B cell (primary cell): ENCODE measurements around the gene M1AP. TPM values are rescaled to one million over a fixed set of nuclear protein-coding genes. Genes with fewer than 3 reads are reported as not detected.
"Not testable (repeated sequence)": the region's sequence is repeated elsewhere in the genome, so short reads cannot be mapped to it uniquely, and the experiment has no call there.

ENCODE experiments used
- ATAC-seq: fragments of 200-7000 bp; cut with Tn5 transposase; one replicate; pipeline ENCODE4 v1.10.0; 2021; ENCODE audit warnings: low read depth, mild to moderate bottlenecking, moderate number of reproducible peaks, moderate library complexity
- CTCF ChIA-PET: fragments of 350-600 bp; sonication (Branson Sonifier 250); formaldehyde crosslinking; loops from one replicate; lab custom pipeline; 2021; ENCODE audit warnings: antibody characterized with exemption, inconsistent platforms; lab: Charles Lee
- POLR2A ChIA-PET: fragments of 350-600 bp; sonication (Branson Sonifier 250); formaldehyde crosslinking; loops from one replicate; lab custom pipeline; 2021; ENCODE audit warnings: antibody characterized with exemption; lab: Charles Lee
- DNase-seq: peaks from one replicate; pipeline ENCODE4 v3.0.0; 2013
- H2AFZ ChIP-seq: 2 replicates; pipeline ENCODE4 v1.6.1; 2012; ENCODE audit warnings: mild to moderate bottlenecking, low read depth, low read length; ENCODE audit not compliant: insufficient read depth, poor library complexity, severe bottlenecking
- H3K27ac ChIP-seq, 2 donors: 1 replicate in 1 of 2; 2 replicates in 1 of 2; pipeline ENCODE4 v1.5.1; 2012 to 2013; ENCODE audit warnings: low read length in 2 of 2, mild to moderate bottlenecking in 2 of 2, moderate library complexity in 1 of 2
- H3K27me3 ChIP-seq, 4 experiments: fragments of 200-600 bp in 1 of 4; sonication (generic) in 1 of 4; replicated peaks in 1 of 4; 1 replicate in 2 of 4; 2 replicates in 2 of 4; pipeline versions ENCODE4 v1.6.1 to v1.7.0; 2013 to 2016; ENCODE audit warnings: low read length in 3 of 4, mild to moderate bottlenecking in 2 of 4, mixed read lengths in 1 of 4, moderate library complexity in 1 of 4; ENCODE audit not compliant: insufficient read depth in 4 of 4, control insufficient read depth in 3 of 4; ENCODE audit errors: control extremely low read depth in 1 of 4
- H3K36me3 ChIP-seq, 2 experiments: replicated peaks in 1 of 2; 1 replicate in 1 of 2; 2 replicates in 1 of 2; pipeline versions ENCODE4 v1.6.1 to v1.7.1; 2013; ENCODE audit warnings: low read length in 1 of 2; ENCODE audit not compliant: insufficient read depth in 2 of 2, control insufficient read depth in 1 of 2; ENCODE audit errors: control extremely low read depth in 1 of 2, extremely low read depth in 1 of 2
- H3K4me1 ChIP-seq, 2 donors: fragments of 200-600 bp in 1 of 2; sonication (generic) in 1 of 2; 1 replicate in 1 of 2; 2 replicates in 1 of 2; pipeline versions ENCODE4 v1.5.1 to v1.6.1; 2013 to 2017; ENCODE audit warnings: low read length in 2 of 2; ENCODE audit not compliant: control insufficient read depth in 2 of 2, insufficient read depth in 2 of 2
- H3K4me2 ChIP-seq: replicated peaks from 2 replicates; pipeline ENCODE3; 2012; ENCODE audit warnings: mild to moderate bottlenecking, low read depth, low read length; ENCODE audit not compliant: poor library complexity, severe bottlenecking
- H3K4me3 ChIP-seq, 5 experiments: fragments of 200-600 bp in 1 of 5; sonication (generic) in 1 of 5; 1 replicate in 3 of 5; 2 replicates in 2 of 5; pipeline versions ENCODE4 v1.5.1 to v1.7.0; 2011 to 2016; ENCODE audit warnings: low read length in 4 of 5, mild to moderate bottlenecking in 4 of 5, low read depth in 2 of 5, control low read depth in 1 of 5, moderate library complexity in 1 of 5; ENCODE audit not compliant: insufficient read depth in 1 of 5; ENCODE audit errors: control extremely low read depth in 1 of 5, extremely low read depth in 1 of 5
- H3K79me2 ChIP-seq: fragments of 200-600 bp; sonication (generic); one replicate; pipeline ENCODE4 v1.6.0; 2016; ENCODE audit warnings: low read length; ENCODE audit not compliant: control insufficient read depth, insufficient read depth
- H3K9ac ChIP-seq: fragments of 200-600 bp; sonication (generic); 2 replicates; pipeline ENCODE4 v1.6.1; 2017; ENCODE audit warnings: mild to moderate bottlenecking, low read length, moderate library complexity
- H3K9me3 ChIP-seq, 3 donors: one replicate each; pipeline versions ENCODE4 v1.6.1 to v1.7.1; 2013; ENCODE audit warnings: low read length in 2 of 3; ENCODE audit not compliant: control insufficient read depth in 2 of 3, insufficient read depth in 1 of 3; ENCODE audit errors: control extremely low read depth in 1 of 3
- H4K20me1 ChIP-seq: 2 replicates; pipeline ENCODE4 v1.6.0; 2012; ENCODE audit warnings: mild to moderate bottlenecking, low read length; ENCODE audit not compliant: insufficient read depth, control insufficient read depth, poor library complexity, severe bottlenecking
- H3K27ac Mint-ChIP-seq: one replicate; pipeline ENCODE4 v1.8.0; 2021; ENCODE audit warnings: mixed read lengths
- H3K27me3 Mint-ChIP-seq: one replicate; pipeline ENCODE4 v1.8.0; 2021; ENCODE audit warnings: mixed read lengths
- H3K4me1 Mint-ChIP-seq: one replicate; pipeline ENCODE4 v1.8.0; 2021; ENCODE audit warnings: mixed read lengths
- H3K4me3 Mint-ChIP-seq: one replicate; pipeline ENCODE4 v1.8.0; 2021; ENCODE audit warnings: mixed read lengths
- H3K9me3 Mint-ChIP-seq: one replicate; pipeline ENCODE4 v1.8.0; 2022; ENCODE audit warnings: mixed read lengths; ENCODE audit not compliant: insufficient read depth
- EZH2 ChIP-seq: IDR thresholded peaks from 2 replicates; pipeline ENCODE4 v1.6.1; 2012; ENCODE audit warnings: borderline replicate concordance, low read depth, mild to moderate bottlenecking, moderate library complexity, low read length; ENCODE audit not compliant: insufficient read depth, poor library complexity, severe bottlenecking
- WGBS: methylation state at CpG from one replicate; pipeline ENCODE4 v1.1.5; 2013; ENCODE audit warnings: missing lambda C conversion rate; ENCODE audit not compliant: insufficient coverage; 5-methylcytosine and 5-hydroxymethylcytosine counted together
- intact Hi-C: fragments of 100-400 bp; cut with micrococcal nuclease; formaldehyde crosslinking; loops from one replicate; pipeline ENCODE4 v1.10.0; 2022
- polyA plus RNA-seq: library from polyadenylated mRNA; depleted of rRNA; stranded (reverse); fragments of >200 nt; gene quantifications from 2 replicates; pipeline ENCODE4 v1.2.3, GENCODE V29; 2012
- total RNA-seq, 2 donors: library from RNA; stranded (reverse); fragments of 120-200 nt in 1 of 2; gene quantifications; 1 replicate in 1 of 2; 2 replicates in 1 of 2; pipeline versions ENCODE4 v1.2.3 to v1.2.4, GENCODE V29; 2013 to 2022
- TF ChIP-seq, protein P1 (sequence below): fragments of 200-600 bp; IDR thresholded peaks from one replicate; pipeline ENCODE4 v1.8.0; 2022; ENCODE audit warnings: antibody characterized with exemption, mild to moderate bottlenecking

The M1AP gene
- total and polyA plus RNA-seq, 2 donors (not counting 1 experiment from before 2014, with no cell fraction given): 0.15 TPM; not detected in 1

DNA sequence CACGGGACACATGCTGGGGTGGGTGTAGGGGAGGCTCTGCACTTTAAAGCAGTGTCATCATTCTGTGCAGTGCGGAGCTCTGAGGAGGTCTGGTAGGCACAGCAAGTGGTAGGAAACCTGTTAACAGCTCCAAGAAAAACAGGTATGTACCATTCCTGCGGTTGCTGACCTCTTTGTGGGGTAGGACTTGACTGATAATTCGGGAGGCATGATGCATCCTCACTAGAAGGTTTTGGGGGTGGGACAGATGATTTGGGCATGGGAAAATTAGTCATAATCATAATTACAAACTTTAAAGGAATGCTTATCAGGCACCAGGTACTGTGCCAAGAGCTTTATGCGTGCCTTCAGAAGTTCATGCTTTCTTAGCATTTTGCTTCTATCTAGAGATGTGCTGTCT lies 83.9 kb downstream of the M1AP start:
- peaks cover 0 to 3% of the 10 kb centered on the region in 2 donors for H3K4me1 ChIP-seq
- H2AFZ ChIP-seq: no peak overlapping the region
- intact Hi-C loops: no loop called here
- H3K4me2 ChIP-seq: no peak overlapping the region
- DNase-seq: no peak
- WGBS: 94% methylated on average over 3 of the region's 5 CpGs
- ChIA-PET POLR2A (interaction anchor here (1.2 kb wide), 1 partner anchor 9 kb away, joined by 3 read pairs; no protein-coding TSS in a partner anchor), CTCF (interaction anchor here (0.8 to 1.2 kb wide), 2 partner anchors 25 to 81 kb away, joined by 3 to 4 read pairs; partner anchors contain the start of genes CCDC142 and TTC31)
- H3K4me3 ChIP-seq: no peak overlapping the region
- Mint-ChIP-seq H3K9me3 (no peaks in the 10 kb centered on the region), H3K4me3 (no peak overlapping the region), H3K27ac (no peak overlapping the region), H3K4me1 (no peaks in the 10 kb centered on the region), H3K27me3 (no peaks in the 10 kb centered on the region)
- no peaks in the 10 kb centered on the region for H4K20me1 ChIP-seq
- H3K27me3 ChIP-seq: no peaks in the 10 kb centered on the region
- no peak overlapping the region for H3K27ac ChIP-seq
- no peak overlapping the region for H3K9ac ChIP-seq
- no peaks in the 10 kb centered on the region for H3K36me3 ChIP-seq
- no peaks in the 10 kb centered on the region for H3K9me3 ChIP-seq
- TF ChIP-seq, protein P1, sequence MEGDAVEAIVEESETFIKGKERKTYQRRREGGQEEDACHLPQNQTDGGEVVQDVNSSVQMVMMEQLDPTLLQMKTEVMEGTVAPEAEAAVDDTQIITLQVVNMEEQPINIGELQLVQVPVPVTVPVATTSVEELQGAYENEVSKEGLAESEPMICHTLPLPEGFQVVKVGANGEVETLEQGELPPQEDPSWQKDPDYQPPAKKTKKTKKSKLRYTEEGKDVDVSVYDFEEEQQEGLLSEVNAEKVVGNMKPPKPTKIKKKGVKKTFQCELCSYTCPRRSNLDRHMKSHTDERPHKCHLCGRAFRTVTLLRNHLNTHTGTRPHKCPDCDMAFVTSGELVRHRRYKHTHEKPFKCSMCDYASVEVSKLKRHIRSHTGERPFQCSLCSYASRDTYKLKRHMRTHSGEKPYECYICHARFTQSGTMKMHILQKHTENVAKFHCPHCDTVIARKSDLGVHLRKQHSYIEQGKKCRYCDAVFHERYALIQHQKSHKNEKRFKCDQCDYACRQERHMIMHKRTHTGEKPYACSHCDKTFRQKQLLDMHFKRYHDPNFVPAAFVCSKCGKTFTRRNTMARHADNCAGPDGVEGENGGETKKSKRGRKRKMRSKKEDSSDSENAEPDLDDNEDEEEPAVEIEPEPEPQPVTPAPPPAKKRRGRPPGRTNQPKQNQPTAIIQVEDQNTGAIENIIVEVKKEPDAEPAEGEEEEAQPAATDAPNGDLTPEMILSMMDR: no peak
- no peak for TF ChIP-seq EZH2
- H3K79me2 ChIP-seq: no peaks in the 10 kb centered on the region
- no peak for ATAC-seq

GRCh38 chr2:74562126-74562775 lies 85.9 kb downstream of the M1AP start:
- DNase-seq (no peak), ATAC-seq (no peak)
- Histone ChIP-seq H4K20me1 (no peaks in the 10 kb centered on the region), H3K4me1 (no peaks in the 10 kb centered on the region), H3K4me3 (no peak overlapping the region), H3K4me2 (no peak overlapping the region), H2AFZ (no peak overlapping the region), H3K27ac (no peak overlapping the region), H3K9me3 (no peaks in the 10 kb centered on the region), H3K36me3 (peaks cover 0 to 2% of the 10 kb centered on the region in 2 experiments), H3K79me2 (no peaks in the 10 kb centered on the region), H3K9ac (no peak overlapping the region), H3K27me3 (no peaks in the 10 kb centered on the region)
- no peak overlapping the region for H3K27ac Mint-ChIP-seq
- TF ChIP-seq, protein P1: no peak
- no peak for TF ChIP-seq EZH2
- intact Hi-C loops: no loop called here
- POLR2A ChIA-PET: no interaction called here
- CTCF ChIA-PET: interaction anchor here (1.0 kb wide), 1 partner anchor 27 kb away, joined by 3 read pairs; no protein-coding TSS in a partner anchor
- no peaks in the 10 kb centered on the region for H3K9me3 Mint-ChIP-seq
- H3K4me3 Mint-ChIP-seq: no peak overlapping the region
- 98% methylated on average over 5 of the region's 7 CpGs for WGBS
- H3K27me3 Mint-ChIP-seq: no peaks in the 10 kb centered on the region
- no peaks in the 10 kb centered on the region for H3K4me1 Mint-ChIP-seq

DNA sequence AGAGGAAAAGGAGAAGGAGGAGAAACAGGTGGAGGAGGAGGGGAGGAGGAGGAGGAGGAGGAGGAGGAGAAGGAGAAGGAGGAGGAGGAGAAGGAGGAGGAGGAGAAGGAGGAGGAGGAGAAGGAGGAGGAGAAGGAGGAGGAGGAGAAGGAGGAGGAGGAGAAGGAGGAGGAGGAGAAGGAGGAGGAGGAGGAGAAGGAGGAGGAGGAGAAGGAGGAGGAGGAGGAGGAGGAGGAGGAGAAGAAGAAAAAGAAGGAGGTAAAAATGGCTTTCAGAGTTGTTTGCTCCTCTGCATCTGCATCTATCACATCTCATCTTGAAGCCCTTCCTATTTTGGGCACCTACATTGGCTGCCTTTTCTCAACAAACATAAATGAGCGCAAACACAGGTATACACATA lies 87.1 kb downstream of the M1AP start:
- H3K9ac ChIP-seq, DNase-seq, H3K4me2 ChIP-seq, H3K27me3 ChIP-seq, H3K4me1 Mint-ChIP-seq, H3K27ac Mint-ChIP-seq, H3K27me3 Mint-ChIP-seq, H2AFZ ChIP-seq, ATAC-seq, POLR2A ChIA-PET, H3K79me2 ChIP-seq, H3K4me3 ChIP-seq, H3K27ac ChIP-seq, H3K9me3 Mint-ChIP-seq, H3K9me3 ChIP-seq, H3K4me3 Mint-ChIP-seq, intact Hi-C loops, H3K4me1 ChIP-seq, CTCF ChIA-PET, H4K20me1 ChIP-seq: not testable (repeated sequence)
- H3K36me3 ChIP-seq: peaks cover 0 to 15% of the 10 kb centered on the region in 2 experiments
- 100% methylated on average over 1 of the region's 1 CpG for WGBS
